Measurements from ENCODE around the gene XBP1.

- TF ChIP-seq CTCF (IDR thresholded peaks at IDR 0.05) (no peak), EZH2 (IDR thresholded peaks at IDR 0.05; ENCODE audit: borderline replicate concordance, insufficient read depth, low read depth, low read length, poor library complexity, severe bottlenecking) (no peak)
Observed at GRCh38 chr22:28771195-28771791, 29.1 kb downstream of the XBP1 start.

Measured in B cell (primary cell).